NCI-H2107 (cell line): ENCODE results near the gene FBN1.

Experiments used
- DNase-seq: peaks from one replicate; lab custom pipeline; 2025; lab: John Stamatoyannopoulos, UW

The FBN1 gene

GRCh38 chr15:48366584-48367312, 278.8 kb downstream of the FBN1 start:
- DNase-seq: no peak

GRCh38 chr15:48365575-48365974, 279.9 kb downstream of the FBN1 start:
- no peak for DNase-seq

DNA sequence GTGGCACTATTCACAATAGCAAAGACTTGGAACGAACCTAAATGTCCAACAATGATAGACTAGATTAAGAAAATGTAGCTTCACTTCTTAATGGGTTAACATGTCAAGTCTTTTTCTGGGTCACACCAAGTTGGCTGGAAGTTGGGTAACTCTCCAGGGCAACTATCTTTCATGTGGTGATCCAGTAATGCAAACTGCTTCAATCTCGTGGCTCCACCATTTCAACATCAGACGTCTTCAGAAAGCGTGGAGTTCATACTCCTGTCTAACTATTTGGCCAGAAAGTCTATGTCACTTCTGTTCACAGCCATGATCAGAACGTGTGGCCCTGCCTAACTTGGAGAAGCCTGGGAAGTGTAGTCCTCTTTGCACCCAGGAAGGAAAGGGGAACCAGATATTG, 282.0 kb downstream of the FBN1 start:
- DNase-seq: no peak

DNA sequence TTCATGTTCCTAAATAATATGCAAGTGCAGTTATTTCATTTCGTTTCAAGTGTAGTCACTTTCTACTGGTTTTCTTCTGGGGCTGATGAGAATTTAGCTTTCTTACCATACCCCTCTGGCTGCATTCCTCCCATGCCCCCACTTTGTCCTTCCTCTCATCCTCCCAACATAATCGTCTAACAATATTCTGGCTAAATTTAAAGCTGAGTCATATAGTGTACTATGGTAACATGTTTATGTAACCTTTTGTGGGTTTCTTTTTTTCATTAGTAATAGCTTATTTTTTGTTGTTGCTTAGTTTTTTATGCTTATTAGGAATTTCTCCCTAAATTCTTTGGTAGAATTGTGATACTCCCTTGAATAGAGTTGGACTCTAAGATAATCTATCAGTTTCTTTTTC, 283.8 kb downstream of the FBN1 start:
- no peak for DNase-seq

DNA sequence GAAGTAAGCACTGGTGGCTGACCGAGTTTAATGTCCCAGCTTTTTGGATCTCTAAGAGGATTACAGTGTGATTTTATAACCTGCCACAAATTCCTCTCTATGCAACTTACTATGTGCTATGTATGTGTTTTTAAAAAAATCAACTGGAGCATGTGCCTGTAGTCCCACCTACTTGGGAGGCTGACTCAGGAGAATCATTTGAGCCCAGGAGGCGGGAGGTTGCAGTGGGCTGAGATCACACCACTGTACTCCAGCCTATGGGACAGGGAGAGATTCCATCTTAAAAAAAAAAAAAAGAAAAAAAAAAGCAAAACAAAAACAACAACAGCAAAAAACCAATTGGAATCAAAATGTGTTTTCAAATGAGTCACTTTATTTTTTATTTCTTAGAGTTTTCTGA, 284.7 kb downstream of the FBN1 start:
- no peak for DNase-seq
